HepG2 (cell line): ENCODE data around the gene HIVEP2. TPM values are rescaled to one million over a fixed set of nuclear protein-coding genes. Genes with fewer than 3 reads are reported as not detected.
A peak's percentile ranks its signal among the peaks of the same experiment; 100 is the strongest.

Experiments
- ADNP ChIP-seq: sonication (generic); formaldehyde crosslinking; IDR thresholded peaks from 2 replicates; pipeline ENCODE4 v1.4.0; 2020; ENCODE audit warnings: missing genetic modification reagents
- ATAD3A ChIP-seq: sonication (generic); formaldehyde crosslinking; IDR thresholded peaks from 2 replicates; pipeline ENCODE4 v1.4.0; 2020; ENCODE audit warnings: missing genetic modification reagents
- CEBPG ChIP-seq: IDR thresholded peaks from 2 replicates; pipeline ENCODE4 v1.6.1; 2016
- FOXA3 ChIP-seq: IDR thresholded peaks from 2 replicates; pipeline ENCODE4 v1.6.1; 2016; ENCODE audit warnings: missing genetic modification reagents, missing compliant biosample characterization
- FOXP1 ChIP-seq, 2 experiments: fragments of 450-650 bp in 1 of 2; IDR thresholded peaks; 2 replicates each; pipeline ENCODE4 v1.6.1; 2017 to 2018; ENCODE audit warnings: antibody characterized with exemption in 1 of 2
- GATAD2A ChIP-seq: IDR thresholded peaks from 2 replicates; pipeline ENCODE4 v1.6.1; 2016
- HDAC2 ChIP-seq: sonication (generic); formaldehyde crosslinking; IDR thresholded peaks from 2 replicates; pipeline ENCODE4 v1.4.0; 2020; ENCODE audit warnings: missing genetic modification reagents
- HOXA3 ChIP-seq: sonication (generic); formaldehyde crosslinking; IDR thresholded peaks from 2 replicates; pipeline ENCODE4 v1.5.0; 2020; ENCODE audit warnings: missing genetic modification reagents
- KLF11 ChIP-seq: IDR thresholded peaks from 2 replicates; pipeline ENCODE4 v1.6.1; 2016; ENCODE audit warnings: missing compliant biosample characterization
- MBNL3 ChIP-seq: fragments of 250-450 bp; sonication (Bioruptor Pico); conservative IDR thresholded peaks from 2 replicates; pipeline ENCODE4 v1.8.0; 2022; ENCODE audit warnings: mild to moderate bottlenecking, inconsistent platforms
- POLR2A ChIP-seq, 2 experiments: IDR thresholded peaks; 2 replicates each; pipeline ENCODE4 v1.6.1; 2011; ENCODE audit warnings: low read depth in 2 of 2, low read length in 2 of 2, mild to moderate bottlenecking in 1 of 2, moderate library complexity in 1 of 2; ENCODE audit not compliant: insufficient read depth in 1 of 2
- RARA ChIP-seq: IDR thresholded peaks from 2 replicates; pipeline ENCODE4 v1.6.1; 2016; ENCODE audit warnings: missing genetic modification reagents, missing compliant biosample characterization
- RCOR2 ChIP-seq: IDR thresholded peaks from 2 replicates; pipeline ENCODE4 v1.6.1; 2016; ENCODE audit warnings: missing biosample characterization, missing genetic modification reagents
- RXRB ChIP-seq: IDR thresholded peaks from 2 replicates; pipeline ENCODE4 v1.6.1; 2016; ENCODE audit warnings: borderline replicate concordance, missing genetic modification reagents, missing compliant biosample characterization
- SIX1 ChIP-seq: sonication (generic); formaldehyde crosslinking; IDR thresholded peaks from 2 replicates; pipeline ENCODE4 v1.4.0; 2020; ENCODE audit warnings: missing genetic modification reagents, borderline replicate concordance
- SMARCC2 ChIP-seq: fragments of 450-650 bp; IDR thresholded peaks from 2 replicates; pipeline ENCODE4 v1.6.1; 2017; ENCODE audit warnings: antibody characterized with exemption, mild to moderate bottlenecking
- STAG1 ChIP-seq: sonication (generic); formaldehyde crosslinking; IDR thresholded peaks from 2 replicates; pipeline ENCODE4 v1.4.0; 2020; ENCODE audit warnings: missing genetic modification reagents
- ZKSCAN5 ChIP-seq: sonication (generic); formaldehyde crosslinking; IDR thresholded peaks from 2 replicates; pipeline ENCODE4 v1.5.1; 2020; ENCODE audit warnings: mild to moderate bottlenecking, missing genetic modification reagents
- ZMYM4 ChIP-seq: sonication (generic); formaldehyde crosslinking; IDR thresholded peaks from 2 replicates; pipeline ENCODE4 v1.8.1; 2023; ENCODE audit warnings: mild to moderate bottlenecking, missing genetic modification reagents
- ZNF136 ChIP-seq: sonication (generic); formaldehyde crosslinking; IDR thresholded peaks from 2 replicates; pipeline ENCODE4 v1.8.1; 2022; ENCODE audit warnings: low read depth, mild to moderate bottlenecking, moderate library complexity, missing genetic modification reagents
- ZNF225 ChIP-seq: sonication (generic); formaldehyde crosslinking; IDR thresholded peaks from 2 replicates; pipeline ENCODE4 v1.4.0; 2020; ENCODE audit warnings: mild to moderate bottlenecking, missing genetic modification reagents
- ZNF441 ChIP-seq: sonication (generic); formaldehyde crosslinking; IDR thresholded peaks from 2 replicates; pipeline ENCODE4 v1.7.0; 2021; ENCODE audit warnings: missing genetic modification reagents, borderline replicate concordance
- ZNF660 ChIP-seq: sonication (generic); formaldehyde crosslinking; IDR thresholded peaks from 2 replicates; pipeline ENCODE4 v1.5.1; 2020; ENCODE audit warnings: mild to moderate bottlenecking, low read depth, missing genetic modification reagents, borderline replicate concordance
- ZNF737 ChIP-seq: sonication (generic); formaldehyde crosslinking; IDR thresholded peaks from 2 replicates; pipeline ENCODE4 v1.5.0; 2020; ENCODE audit warnings: missing genetic modification reagents, mild to moderate bottlenecking, borderline replicate concordance
- ZSCAN21 ChIP-seq: sonication (generic); formaldehyde crosslinking; IDR thresholded peaks from 2 replicates; pipeline ENCODE4 v1.8.0; 2022; ENCODE audit warnings: mild to moderate bottlenecking, missing genetic modification reagents, moderate library complexity, borderline replicate concordance
- polyA plus RNA-seq, 8 experiments: library from polyadenylated mRNA; depleted of rRNA in 3 of 8; stranded (reverse) in 7 of 8; unstranded in 1 of 8; fragments of >200 nt; fragmentation: Illumina TruSeq in 4 of 8; extraction: Trizol in 4 of 8; gene quantifications; 2 replicates each; pipeline versions ENCODE4 v1.2.1 to v1.2.3, GENCODE V29; 2011 to 2016; ENCODE audit warnings: low read depth in 4 of 8, missing spikeins in 1 of 8, mixed read lengths in 1 of 8; ENCODE audit not compliant: insufficient read depth in 1 of 8
- total RNA-seq, 5 experiments: library from RNA; depleted of rRNA; stranded (reverse); fragments of >200 nt; fragmentation: Illumina TruSeq; extraction: Trizol; gene quantifications; 2 replicates each; pipeline ENCODE4 v1.2.3, GENCODE V29; 2016; ENCODE audit warnings: low read depth in 1 of 5
- TF ChIP-seq, protein P1 (sequence below): sonication (generic); formaldehyde crosslinking; IDR thresholded peaks from 2 replicates; pipeline ENCODE4 v1.8.0; 2022; ENCODE audit warnings: mild to moderate bottlenecking, missing genetic modification reagents; ENCODE audit not compliant: insufficient replicate concordance
- TF ChIP-seq, protein P2 (sequence below): IDR thresholded peaks from 2 replicates; pipeline ENCODE4 v1.6.1; 2016
- TF ChIP-seq, protein P3 (sequence below): sonication (generic); formaldehyde crosslinking; IDR thresholded peaks from 2 replicates; pipeline ENCODE4 v1.4.0; 2020; ENCODE audit warnings: mild to moderate bottlenecking, missing genetic modification reagents
- TF ChIP-seq, protein P4 (sequence below): sonication (generic); formaldehyde crosslinking; IDR thresholded peaks from 2 replicates; pipeline ENCODE4 v1.4.0; 2020; ENCODE audit warnings: mild to moderate bottlenecking, missing genetic modification reagents
- TF ChIP-seq, protein P5 (sequence below): sonication (generic); formaldehyde crosslinking; IDR thresholded peaks from 2 replicates; pipeline ENCODE4 v1.5.0; 2020; ENCODE audit warnings: missing genetic modification reagents, mild to moderate bottlenecking, borderline replicate concordance

HIVEP2 gene
- total and polyA plus RNA-seq, 2 of the 13 experiments (the other 11 are each of a cell fraction or from before 2014, with no cell fraction given): 3.4 to 12.9 TPM

DNA sequence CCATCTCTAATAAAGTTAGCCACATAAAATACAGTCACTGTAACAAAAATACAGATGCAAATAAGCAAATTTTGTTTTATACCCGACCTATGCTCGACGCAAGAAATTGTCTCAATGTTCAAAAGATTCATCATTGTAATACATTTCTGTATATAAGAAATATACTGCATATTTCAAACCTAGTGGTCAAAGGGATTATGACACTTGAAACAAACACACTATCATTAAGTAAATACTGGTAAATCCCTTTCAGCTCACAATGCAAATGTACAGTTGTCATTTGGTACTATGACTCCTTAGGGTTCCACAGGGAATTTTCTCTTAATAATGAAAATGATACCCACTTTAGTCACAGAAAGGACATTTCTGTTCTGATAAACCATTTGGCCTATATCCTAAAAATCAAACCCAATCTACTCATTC lies 2.2 kb downstream of the HIVEP2 start (continued):
- TF ChIP-seq, protein P1, sequence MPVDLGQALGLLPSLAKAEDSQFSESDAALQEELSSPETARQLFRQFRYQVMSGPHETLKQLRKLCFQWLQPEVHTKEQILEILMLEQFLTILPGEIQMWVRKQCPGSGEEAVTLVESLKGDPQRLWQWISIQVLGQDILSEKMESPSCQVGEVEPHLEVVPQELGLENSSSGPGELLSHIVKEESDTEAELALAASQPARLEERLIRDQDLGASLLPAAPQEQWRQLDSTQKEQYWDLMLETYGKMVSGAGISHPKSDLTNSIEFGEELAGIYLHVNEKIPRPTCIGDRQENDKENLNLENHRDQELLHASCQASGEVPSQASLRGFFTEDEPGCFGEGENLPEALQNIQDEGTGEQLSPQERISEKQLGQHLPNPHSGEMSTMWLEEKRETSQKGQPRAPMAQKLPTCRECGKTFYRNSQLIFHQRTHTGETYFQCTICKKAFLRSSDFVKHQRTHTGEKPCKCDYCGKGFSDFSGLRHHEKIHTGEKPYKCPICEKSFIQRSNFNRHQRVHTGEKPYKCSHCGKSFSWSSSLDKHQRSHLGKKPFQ: no peak
- no peak for TF ChIP-seq ZMYM4 (CRISPR knock-in tag)
- no peak for TF ChIP-seq ZSCAN21
- 0 out of 2 replicates have a peak, but pooled peaks have one; percentile 38 for TF ChIP-seq RARA (CRISPR knock-in tag)
- no peak for TF ChIP-seq ADNP
- no peak for TF ChIP-seq HOXA3 (CRISPR knock-in tag)
- TF ChIP-seq, protein P2, sequence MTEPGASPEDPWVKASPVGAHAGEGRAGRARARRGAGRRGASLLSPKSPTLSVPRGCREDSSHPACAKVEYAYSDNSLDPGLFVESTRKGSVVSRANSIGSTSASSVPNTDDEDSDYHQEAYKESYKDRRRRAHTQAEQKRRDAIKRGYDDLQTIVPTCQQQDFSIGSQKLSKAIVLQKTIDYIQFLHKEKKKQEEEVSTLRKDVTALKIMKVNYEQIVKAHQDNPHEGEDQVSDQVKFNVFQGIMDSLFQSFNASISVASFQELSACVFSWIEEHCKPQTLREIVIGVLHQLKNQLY: no peak
- TF ChIP-seq, protein P3, sequence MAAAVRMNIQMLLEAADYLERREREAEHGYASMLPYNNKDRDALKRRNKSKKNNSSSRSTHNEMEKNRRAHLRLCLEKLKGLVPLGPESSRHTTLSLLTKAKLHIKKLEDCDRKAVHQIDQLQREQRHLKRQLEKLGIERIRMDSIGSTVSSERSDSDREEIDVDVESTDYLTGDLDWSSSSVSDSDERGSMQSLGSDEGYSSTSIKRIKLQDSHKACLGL (CRISPR knock-in tag): no peak
- TF ChIP-seq ZNF136: no peak
- TF ChIP-seq ATAD3A: no peak
- TF ChIP-seq ZNF441 (CRISPR knock-in tag): no peak
- peak in 1 of 2 experiments; percentile 33; a peak in 1 of 4 replicates for TF ChIP-seq POLR2A (IDR thresholded peaks at IDR 0.05; ENCODE audit: insufficient read depth in 1 of 2, low read depth in 2 of 2, low read length in 2 of 2)
- TF ChIP-seq ZKSCAN5: no peak
- no peak for TF ChIP-seq ZNF225 (CRISPR knock-in tag)
- no peak for TF ChIP-seq MBNL3
- TF ChIP-seq FOXA3: peak; percentile 89
- TF ChIP-seq, protein P4, sequence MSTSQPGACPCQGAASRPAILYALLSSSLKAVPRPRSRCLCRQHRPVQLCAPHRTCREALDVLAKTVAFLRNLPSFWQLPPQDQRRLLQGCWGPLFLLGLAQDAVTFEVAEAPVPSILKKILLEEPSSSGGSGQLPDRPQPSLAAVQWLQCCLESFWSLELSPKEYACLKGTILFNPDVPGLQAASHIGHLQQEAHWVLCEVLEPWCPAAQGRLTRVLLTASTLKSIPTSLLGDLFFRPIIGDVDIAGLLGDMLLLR (CRISPR knock-in tag): no peak
- TF ChIP-seq STAG1 (CRISPR knock-in tag): peak; percentile 16; the same call in 1 of the 2 replicates
- peak; percentile 72 for TF ChIP-seq GATAD2A (CRISPR knock-in tag)
- peak; percentile 36; the same call in 1 of the 2 replicates for TF ChIP-seq HDAC2
- TF ChIP-seq RCOR2: 0 out of 2 replicates have a peak, but pooled peaks have one; percentile 23
- TF ChIP-seq ZNF660 (CRISPR knock-in tag): no peak
- peak; percentile 43 for TF ChIP-seq CEBPG
- TF ChIP-seq RXRB (CRISPR knock-in tag): 0 out of 2 replicates have a peak, but pooled peaks have one; percentile 52
- TF ChIP-seq, protein P5, sequence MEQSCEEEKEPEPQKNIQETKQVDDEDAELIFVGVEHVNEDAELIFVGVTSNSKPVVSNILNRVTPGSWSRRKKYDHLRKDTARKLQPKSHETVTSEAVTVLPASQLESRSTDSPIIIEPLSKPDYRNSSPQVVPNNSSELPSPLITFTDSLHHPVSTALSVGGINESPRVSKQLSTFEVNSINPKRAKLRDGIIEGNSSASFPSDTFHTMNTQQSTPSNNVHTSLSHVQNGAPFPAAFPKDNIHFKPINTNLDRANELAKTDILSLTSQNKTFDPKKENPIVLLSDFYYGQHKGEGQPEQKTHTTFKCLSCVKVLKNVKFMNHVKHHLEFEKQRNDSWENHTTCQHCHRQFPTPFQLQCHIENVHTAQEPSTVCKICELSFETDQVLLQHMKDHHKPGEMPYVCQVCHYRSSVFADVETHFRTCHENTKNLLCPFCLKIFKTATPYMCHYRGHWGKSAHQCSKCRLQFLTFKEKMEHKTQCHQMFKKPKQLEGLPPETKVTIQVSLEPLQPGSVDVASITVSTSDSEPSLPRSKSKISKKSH: no peak
- no peak for TF ChIP-seq SMARCC2
- no peak for TF ChIP-seq FOXP1 (IDR thresholded peaks at IDR 0.05)
- peak; percentile 71 for TF ChIP-seq FOXP1 (CRISPR knock-in tag; IDR thresholded peaks at IDR 0.05)
- no peak for TF ChIP-seq ZNF737
- 0 out of 2 replicates have a peak, but pooled peaks have one; percentile 30 for TF ChIP-seq KLF11
- TF ChIP-seq SIX1 (CRISPR knock-in tag): peak; percentile 44; the same call in 1 of the 2 replicates
